Mesendoderm (in vitro differentiated cells): Measurements from ENCODE around the gene SMARCA2.

Experiments
- DNase-seq: peaks from one replicate; pipeline ENCODE4 v3.0.0; 2013
- H2AK5ac ChIP-seq: 2 replicates; pipeline ENCODE4 v1.6.1; 2013; ENCODE audit warnings: low read length, inconsistent platforms
- H2BK120ac ChIP-seq: 2 replicates; pipeline ENCODE4 v1.6.1; 2013; ENCODE audit warnings: low read depth, mild to moderate bottlenecking, low read length, moderate library complexity, mixed read lengths
- H2BK15ac ChIP-seq: replicated peaks from 2 replicates; pipeline ENCODE4 v1.6.1; 2013; ENCODE audit warnings: low read depth, mild to moderate bottlenecking, moderate library complexity
- H2BK5ac ChIP-seq: 2 replicates; pipeline ENCODE4 v1.6.1; 2013; ENCODE audit warnings: low read length, inconsistent platforms
- H3K18ac ChIP-seq: 2 replicates; pipeline ENCODE4 v1.6.1; 2013; ENCODE audit warnings: mild to moderate bottlenecking, low read length, mixed read lengths
- H3K23ac ChIP-seq: one replicate; pipeline ENCODE4 v1.6.1; 2013; ENCODE audit warnings: low read length
- H3K27ac ChIP-seq: 2 replicates; pipeline ENCODE4 v1.5.1; 2013; ENCODE audit warnings: low read depth, mild to moderate bottlenecking, inconsistent platforms, low read length, moderate library complexity
- H3K27me3 ChIP-seq: 2 replicates; pipeline ENCODE4 v1.6.1; 2013; ENCODE audit warnings: low read length, control low read depth, mild to moderate bottlenecking, inconsistent platforms; ENCODE audit not compliant: insufficient read depth, poor library complexity
- H3K36me3 ChIP-seq: 2 replicates; pipeline ENCODE4 v1.6.1; 2013; ENCODE audit warnings: low read length, inconsistent platforms; ENCODE audit not compliant: control insufficient read depth, insufficient read depth
- H3K4ac ChIP-seq: one replicate; pipeline ENCODE4 v1.6.1; 2013; ENCODE audit warnings: low read depth, mild to moderate bottlenecking, low read length, moderate library complexity
- H3K4me1 ChIP-seq: 2 replicates; pipeline ENCODE4 v1.6.1; 2013; ENCODE audit warnings: low read depth, low read length, inconsistent platforms; ENCODE audit not compliant: control insufficient read depth
- H3K4me2 ChIP-seq: 2 replicates; pipeline ENCODE4 v1.6.1; 2013; ENCODE audit warnings: low read length
- H3K4me3 ChIP-seq: 2 replicates; pipeline ENCODE4 v1.5.1; 2013; ENCODE audit warnings: mild to moderate bottlenecking, low read length
- H3K56ac ChIP-seq: one replicate; pipeline ENCODE4 v1.6.1; 2013; ENCODE audit warnings: low read length
- H3K79me1 ChIP-seq: 2 replicates; pipeline ENCODE4 v1.6.1; 2013; ENCODE audit warnings: low read length, inconsistent platforms
- H3K79me2 ChIP-seq: 2 replicates; pipeline ENCODE4 v1.6.1; 2013; ENCODE audit warnings: mild to moderate bottlenecking, low read length; ENCODE audit not compliant: control insufficient read depth, insufficient read depth
- H3K9ac ChIP-seq: 2 replicates; pipeline ENCODE4 v1.6.1; 2013; ENCODE audit warnings: low read length, inconsistent platforms
- H4K5ac ChIP-seq: one replicate; pipeline ENCODE4 v1.6.1; 2013; ENCODE audit warnings: low read length
- H4K8ac ChIP-seq: one replicate; pipeline ENCODE4 v1.6.1; 2013; ENCODE audit warnings: low read depth, mild to moderate bottlenecking, control low read depth, low read length, moderate library complexity
- WGBS: extraction: QIAGEN DNeasy Blood & Tissue Kit; methylation state at CpG from one replicate; pipeline ENCODE4 v1.1.7; 2013; ENCODE audit warnings: low lambda C conversion rate, missing lambda C conversion rate; ENCODE audit not compliant: insufficient coverage; ENCODE audit errors: extremely low coverage; 5-methylcytosine and 5-hydroxymethylcytosine counted together

The SMARCA2 gene

GRCh38 chr9:2120926-2121689, 106.0 kb downstream of the SMARCA2 start:
- H3K27ac ChIP-seq = no peak overlapping the region
- no peaks in the 10 kb centered on the region for H3K36me3 ChIP-seq
- H3K4me2 ChIP-seq = no peak overlapping the region
- no peaks in the 10 kb centered on the region for H3K79me1 ChIP-seq
- DNase-seq = no peak
- no peak overlapping the region for H3K4ac ChIP-seq
- no peaks in the 10 kb centered on the region for H3K79me2 ChIP-seq
- no peak overlapping the region for H2BK5ac ChIP-seq
- H2BK15ac ChIP-seq = no peak overlapping the region
- H2BK120ac ChIP-seq = no peak overlapping the region
- no peaks in the 10 kb centered on the region for H3K4me1 ChIP-seq
- no peak overlapping the region for H4K5ac ChIP-seq
- no peak overlapping the region for H3K9ac ChIP-seq
- H4K8ac ChIP-seq = no peak overlapping the region
- H3K56ac ChIP-seq = no peak overlapping the region
- no peak overlapping the region for H3K23ac ChIP-seq
- H3K18ac ChIP-seq = no peak overlapping the region
- H3K27me3 ChIP-seq = no peaks in the 10 kb centered on the region
- no peak overlapping the region for H2AK5ac ChIP-seq
- WGBS = no CpG with 5 or more reads among the region's 3 CpGs
- no peak overlapping the region for H3K4me3 ChIP-seq

GRCh38 chr9:2122299-2122698, 107.2 kb downstream of the SMARCA2 start:
- Histone ChIP-seq H2BK5ac (no peak overlapping the region), H3K36me3 (no peaks in the 10 kb centered on the region), H3K79me2 (no peaks in the 10 kb centered on the region), H3K27me3 (no peaks in the 10 kb centered on the region), H3K79me1 (no peaks in the 10 kb centered on the region), H3K4me3 (no peak overlapping the region), H4K5ac (no peak overlapping the region), H3K4ac (no peak overlapping the region), H3K4me1 (no peaks in the 10 kb centered on the region), H4K8ac (no peak overlapping the region), H2BK120ac (no peak overlapping the region), H3K27ac (no peak overlapping the region), H3K56ac (no peak overlapping the region), H3K4me2 (no peak overlapping the region), H3K18ac (no peak overlapping the region), H2AK5ac (no peak overlapping the region), H3K23ac (no peak overlapping the region), H3K9ac (no peak overlapping the region), H2BK15ac (no peak overlapping the region)
- WGBS = no CpG with 5 or more reads among the region's 3 CpGs
- DNase-seq = no peak

DNA sequence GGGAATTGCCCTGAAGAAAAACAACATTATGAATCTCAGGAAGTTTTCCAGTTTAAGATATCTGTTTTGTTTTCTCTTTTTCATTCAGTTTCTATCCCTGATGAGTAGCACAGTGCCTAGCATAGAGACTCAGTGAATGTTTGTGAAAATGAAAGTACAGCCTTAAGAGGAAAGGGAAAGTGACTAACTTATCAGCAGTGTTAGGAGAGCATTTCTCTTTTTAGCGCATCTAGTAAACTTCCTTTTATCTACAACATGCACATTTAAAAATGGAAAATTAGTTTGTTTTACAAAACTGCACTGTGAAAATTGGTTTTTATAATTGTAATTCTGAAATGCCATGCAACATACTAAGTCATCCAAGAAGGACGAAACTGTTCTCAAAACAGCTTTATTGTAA, 110.8 kb downstream of the SMARCA2 start:
- no peak overlapping the region for H3K9ac ChIP-seq
- DNase-seq = no peak

GRCh38 chr9:2126331-2126803, 111.2 kb downstream of the SMARCA2 start:
- Histone ChIP-seq H3K4me2 (no peak overlapping the region), H3K9ac (no peak overlapping the region), H3K56ac (no peak overlapping the region), H3K4me1 (no peaks in the 10 kb centered on the region), H2AK5ac (no peak overlapping the region), H2BK5ac (no peak overlapping the region), H3K23ac (no peak overlapping the region), H3K79me1 (no peaks in the 10 kb centered on the region), H3K4me3 (no peak overlapping the region), H3K79me2 (no peaks in the 10 kb centered on the region), H3K27me3 (no peaks in the 10 kb centered on the region), H2BK15ac (no peak overlapping the region), H4K5ac (no peak overlapping the region), H3K27ac (no peak overlapping the region), H3K36me3 (no peaks in the 10 kb centered on the region), H2BK120ac (no peak overlapping the region), H4K8ac (no peak overlapping the region), H3K4ac (no peak overlapping the region), H3K18ac (no peak overlapping the region)
- no CpG with 5 or more reads among the region's 4 CpGs for WGBS
- no peak for DNase-seq

More for the DNA sequence above, 110.8 kb downstream of the SMARCA2 start:
- Histone ChIP-seq H3K79me2 (no peaks in the 10 kb centered on the region), H3K4me3 (no peak overlapping the region), H4K8ac (no peak overlapping the region), H3K36me3 (no peaks in the 10 kb centered on the region), H3K23ac (no peak overlapping the region), H2AK5ac (no peak overlapping the region), H3K56ac (no peak overlapping the region), H3K4me1 (no peaks in the 10 kb centered on the region), H2BK5ac (no peak overlapping the region), H3K18ac (no peak overlapping the region), H3K4me2 (no peak overlapping the region), H3K27me3 (no peaks in the 10 kb centered on the region), H3K27ac (no peak overlapping the region), H3K4ac (no peak overlapping the region), H3K79me1 (no peaks in the 10 kb centered on the region), H4K5ac (no peak overlapping the region), H2BK120ac (no peak overlapping the region), H2BK15ac (no peak overlapping the region)
- no CpG with 5 or more reads among the region's 2 CpGs for WGBS

DNA sequence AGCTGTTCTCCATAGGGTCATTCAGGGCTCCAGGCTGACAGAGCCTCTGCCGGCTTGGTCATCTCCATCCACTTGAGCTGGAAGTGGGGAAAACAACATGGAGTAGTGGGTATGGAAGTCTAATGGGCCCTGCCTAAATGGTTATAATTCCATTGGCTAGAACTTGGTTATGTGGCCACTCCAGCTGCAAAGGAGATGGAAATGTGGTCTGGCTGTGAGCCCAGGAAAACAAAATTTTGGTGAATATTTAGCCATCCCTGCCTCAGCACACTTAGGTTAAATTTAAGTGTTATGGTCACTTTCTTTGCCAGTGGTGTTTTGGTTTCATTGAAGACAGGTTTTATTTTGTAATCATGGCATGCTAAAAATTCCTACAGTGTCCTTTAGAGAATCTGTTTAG, 112.3 kb downstream of the SMARCA2 start:
- no CpG with 5 or more reads among the region's 1 CpG for WGBS
- Histone ChIP-seq H3K4me1 (no peaks in the 10 kb centered on the region), H3K27me3 (no peaks in the 10 kb centered on the region), H3K79me2 (no peaks in the 10 kb centered on the region), H4K8ac (no peak overlapping the region), H3K36me3 (no peaks in the 10 kb centered on the region), H3K79me1 (no peaks in the 10 kb centered on the region), H3K9ac (no peak overlapping the region), H3K4me3 (no peak overlapping the region), H3K4me2 (no peak overlapping the region), H3K4ac (no peak overlapping the region), H2BK120ac (no peak overlapping the region), H3K56ac (no peak overlapping the region), H3K18ac (no peak overlapping the region), H3K23ac (no peak overlapping the region), H2AK5ac (no peak overlapping the region), H2BK5ac (no peak overlapping the region), H4K5ac (no peak overlapping the region), H2BK15ac (no peak overlapping the region), H3K27ac (no peak overlapping the region)
- no peak for DNase-seq

DNA sequence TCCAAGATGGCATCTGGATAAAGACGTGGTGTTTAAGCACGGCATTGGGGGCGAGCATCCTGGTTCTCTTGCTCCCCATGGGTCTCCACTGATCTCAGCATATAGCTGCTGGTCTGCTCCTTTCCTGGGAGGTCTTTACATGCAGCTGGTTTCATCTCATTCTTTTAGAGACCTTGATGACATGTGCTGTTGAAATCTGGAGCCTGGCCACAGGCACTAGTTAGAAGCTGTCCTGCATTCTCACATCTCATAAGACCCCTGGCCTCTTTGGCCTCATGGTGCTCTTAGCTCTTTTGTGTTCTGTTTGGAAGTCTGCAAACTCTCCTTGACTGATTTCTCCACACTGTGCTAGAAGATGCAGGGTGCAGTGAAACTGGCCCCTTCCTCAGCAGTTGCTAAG, 113.0 kb downstream of the SMARCA2 start:
- Histone ChIP-seq H3K79me2 (no peaks in the 10 kb centered on the region), H2AK5ac (no peak overlapping the region), H3K23ac (no peak overlapping the region), H2BK120ac (no peak overlapping the region), H2BK5ac (no peak overlapping the region), H3K4ac (no peak overlapping the region), H3K79me1 (no peaks in the 10 kb centered on the region), H3K56ac (no peak overlapping the region), H3K4me1 (no peaks in the 10 kb centered on the region), H4K5ac (no peak overlapping the region), H3K36me3 (no peaks in the 10 kb centered on the region), H4K8ac (no peak overlapping the region), H3K4me2 (no peak overlapping the region), H3K9ac (no peak overlapping the region), H3K4me3 (no peak overlapping the region), H3K18ac (no peak overlapping the region), H3K27ac (no peak overlapping the region), H2BK15ac (no peak overlapping the region), H3K27me3 (no peaks in the 10 kb centered on the region)
- DNase-seq = no peak
- WGBS = no CpG with 5 or more reads among the region's 3 CpGs
